Activated naive CD4-positive, alpha-beta T cell treated with anti-CD3 and anti-CD28 coated beads, Interleukin-2, amount 50 U/mL, for 24 hours (primary cell): ENCODE data around the gene KIZ.
"Not testable (repeated sequence)": the region's sequence is repeated elsewhere in the genome, so short reads cannot be mapped to it uniquely, and the experiment has no call there.

Source experiments
- H3K27ac Mint-ChIP-seq: one replicate; pipeline ENCODE4 v1.8.0; 2021; ENCODE audit warnings: mild to moderate bottlenecking, mixed read lengths
- H3K27me3 Mint-ChIP-seq: one replicate; pipeline ENCODE4 v1.8.0; 2021; ENCODE audit warnings: mixed read lengths
- H3K36me3 Mint-ChIP-seq: one replicate; pipeline ENCODE4 v1.8.0; 2021; ENCODE audit warnings: mixed read lengths
- H3K4me1 Mint-ChIP-seq: one replicate; pipeline ENCODE4 v1.8.0; 2021; ENCODE audit warnings: mixed read lengths
- H3K4me3 Mint-ChIP-seq: one replicate; pipeline ENCODE4 v1.8.0; 2021; ENCODE audit warnings: mild to moderate bottlenecking, mixed read lengths
- H3K9me3 Mint-ChIP-seq: one replicate; pipeline ENCODE4 v1.8.0; 2021; ENCODE audit warnings: mixed read lengths

Gene KIZ

GRCh38 chr20:21235484-21236445 is 109.9 kb downstream of the KIZ start:
- Mint-ChIP-seq H3K4me3 (no peak overlapping the region), H3K27ac (no peak overlapping the region), H3K36me3 (peaks cover 7% of the 10 kb centered on the region), H3K4me1 (peaks cover 4% of the 10 kb centered on the region), H3K27me3 (no peaks in the 10 kb centered on the region), H3K9me3 (no peaks in the 10 kb centered on the region)

GRCh38 chr20:21237956-21238799 is 112.3 kb downstream of the KIZ start:
- H3K27me3 Mint-ChIP-seq = no peaks in the 10 kb centered on the region
- peaks cover 10% of the 10 kb centered on the region for H3K36me3 Mint-ChIP-seq
- no peak overlapping the region for H3K4me3 Mint-ChIP-seq
- H3K4me1 Mint-ChIP-seq = peaks cover 4% of the 10 kb centered on the region
- H3K9me3 Mint-ChIP-seq = no peaks in the 10 kb centered on the region
- no peak overlapping the region for H3K27ac Mint-ChIP-seq

- Mint-ChIP-seq H3K27ac (no peak overlapping the region), H3K9me3 (no peaks in the 10 kb centered on the region), H3K4me3 (no peak overlapping the region), H3K4me1 (peaks cover 4% of the 10 kb centered on the region), H3K36me3 (peaks cover 11% of the 10 kb centered on the region), H3K27me3 (no peaks in the 10 kb centered on the region)
Measured at GRCh38 chr20:21238818-21239536, 113.1 kb downstream of the KIZ start.

- Mint-ChIP-seq H3K27me3 (no peaks in the 10 kb centered on the region), H3K4me1 (peaks cover 4% of the 10 kb centered on the region), H3K4me3 (no peak overlapping the region), H3K27ac (no peak overlapping the region), H3K36me3 (peaks cover 19% of the 10 kb centered on the region), H3K9me3 (no peaks in the 10 kb centered on the region)
Measured at GRCh38 chr20:21240394-21240793, 114.5 kb downstream of the KIZ start.

GRCh38 chr20:21241406-21241805 is 115.5 kb downstream of the KIZ start:
- H3K27ac Mint-ChIP-seq = no peak overlapping the region
- no peaks in the 10 kb centered on the region for H3K27me3 Mint-ChIP-seq
- H3K4me1 Mint-ChIP-seq = no peaks in the 10 kb centered on the region
- no peaks in the 10 kb centered on the region for H3K9me3 Mint-ChIP-seq
- no peak overlapping the region for H3K4me3 Mint-ChIP-seq
- H3K36me3 Mint-ChIP-seq = peaks cover 23% of the 10 kb centered on the region

GRCh38 chr20:21243811-21244210 is 117.9 kb downstream of the KIZ start:
- Mint-ChIP-seq H3K4me1 (no peaks in the 10 kb centered on the region), H3K27me3 (no peaks in the 10 kb centered on the region), H3K4me3 (no peak overlapping the region), H3K9me3 (no peaks in the 10 kb centered on the region), H3K27ac (no peak overlapping the region), H3K36me3 (peaks cover 24% of the 10 kb centered on the region)

GRCh38 chr20:21244808-21245207 is 118.9 kb downstream of the KIZ start:
- Mint-ChIP-seq H3K9me3 (no peaks in the 10 kb centered on the region), H3K4me3 (no peak overlapping the region), H3K27ac (no peak overlapping the region), H3K36me3 (peaks cover 21% of the 10 kb centered on the region), H3K4me1 (no peaks in the 10 kb centered on the region), H3K27me3 (no peaks in the 10 kb centered on the region)

GRCh38 chr20:21246161-21246560 is 120.3 kb downstream of the KIZ start:
- Mint-ChIP-seq H3K9me3 (no peaks in the 10 kb centered on the region), H3K27ac (no peak overlapping the region), H3K4me1 (no peaks in the 10 kb centered on the region), H3K4me3 (no peak overlapping the region), H3K36me3 (peaks cover 21% of the 10 kb centered on the region), H3K27me3 (no peaks in the 10 kb centered on the region)

- H3K4me1 Mint-ChIP-seq, H3K27me3 Mint-ChIP-seq, H3K9me3 Mint-ChIP-seq, H3K27ac Mint-ChIP-seq, H3K4me3 Mint-ChIP-seq: not testable (repeated sequence)
- H3K36me3 Mint-ChIP-seq = peaks cover 18% of the 10 kb centered on the region
Measured at GRCh38 chr20:21247603-21248095, 121.8 kb downstream of the KIZ start.

GRCh38 chr20:21251278-21251677 is 125.4 kb downstream of the KIZ start:
- Mint-ChIP-seq H3K4me3 (no peak overlapping the region), H3K9me3 (no peaks in the 10 kb centered on the region), H3K27me3 (no peaks in the 10 kb centered on the region), H3K27ac (no peak overlapping the region), H3K4me1 (no peaks in the 10 kb centered on the region), H3K36me3 (peaks cover 6% of the 10 kb centered on the region)

- Mint-ChIP-seq H3K27ac (no peak overlapping the region), H3K4me3 (no peak overlapping the region)
Measured at GRCh38 chr20:21257192-21257591, 131.3 kb downstream of the KIZ start.

GRCh38 chr20:21258411-21258810 is 132.5 kb downstream of the KIZ start:
- Mint-ChIP-seq H3K4me3 (no peak overlapping the region), H3K27ac (no peak overlapping the region), H3K4me1 (no peaks in the 10 kb centered on the region), H3K9me3 (no peaks in the 10 kb centered on the region), H3K36me3 (no peaks in the 10 kb centered on the region), H3K27me3 (no peaks in the 10 kb centered on the region)

More at GRCh38 chr20:21257192-21257591, 131.3 kb downstream of the KIZ start:
- Mint-ChIP-seq H3K9me3 (no peaks in the 10 kb centered on the region), H3K36me3 (no peaks in the 10 kb centered on the region), H3K4me1 (no peaks in the 10 kb centered on the region), H3K27me3 (no peaks in the 10 kb centered on the region)

- H3K9me3 Mint-ChIP-seq = no peaks in the 10 kb centered on the region
- H3K27me3 Mint-ChIP-seq = no peaks in the 10 kb centered on the region
- no peak overlapping the region for H3K27ac Mint-ChIP-seq
- no peaks in the 10 kb centered on the region for H3K36me3 Mint-ChIP-seq
- H3K4me3 Mint-ChIP-seq = no peak overlapping the region
- H3K4me1 Mint-ChIP-seq = no peaks in the 10 kb centered on the region
Measured at GRCh38 chr20:21259346-21259745, 133.5 kb downstream of the KIZ start.

- Mint-ChIP-seq H3K27ac (no peak overlapping the region), H3K36me3 (no peaks in the 10 kb centered on the region), H3K4me3 (no peak overlapping the region), H3K9me3 (no peaks in the 10 kb centered on the region), H3K27me3 (peaks cover 3% of the 10 kb centered on the region), H3K4me1 (no peaks in the 10 kb centered on the region)
Measured at GRCh38 chr20:21262812-21263211, 136.9 kb downstream of the KIZ start.
